SK-N-SH (cell line): ENCODE results near the gene TEK.

ENCODE experiments used
- EP300 ChIP-seq, 2 experiments: IDR thresholded peaks; 2 replicates each; pipeline versions ENCODE4 v1.4.0 to v1.6.1; 2012; ENCODE audit warnings: borderline replicate concordance in 1 of 2, low read depth in 1 of 2, low read length in 1 of 2
- EZH2phosphoT487 ChIP-seq: fragments of 200-600 bp; sonication (generic); IDR thresholded peaks from 2 replicates; pipeline ENCODE4 v1.6.1; 2017; ENCODE audit warnings: low read depth, mixed run types, mild to moderate bottlenecking, antibody characterized with exemption, moderate library complexity, borderline replicate concordance
- MEF2A ChIP-seq: IDR thresholded peaks from 2 replicates; pipeline ENCODE4 v1.4.0; 2012; ENCODE audit warnings: low read depth, borderline replicate concordance
- NRF1 ChIP-seq: IDR thresholded peaks from 2 replicates; pipeline ENCODE4 v1.6.1; 2012; ENCODE audit warnings: low read depth, mild to moderate bottlenecking, low read length
- PBX3 ChIP-seq: IDR thresholded peaks from 2 replicates; pipeline ENCODE4; 2012
- POLR2AphosphoS5 ChIP-seq: IDR thresholded peaks from 2 replicates; pipeline ENCODE4 v1.6.1; 2012; ENCODE audit warnings: low read depth, low read length
- RAD21 ChIP-seq: IDR thresholded peaks from 2 replicates; pipeline ENCODE4 v1.6.1; 2012; ENCODE audit warnings: mild to moderate bottlenecking, low read length
- RCOR1 ChIP-seq: fragments of 150-350 bp; IDR thresholded peaks from 2 replicates; pipeline ENCODE4 v1.6.1; 2017; ENCODE audit warnings: antibody characterized with exemption, low read length
- TAF1 ChIP-seq: IDR thresholded peaks from 2 replicates; pipeline ENCODE4 v1.6.1; 2012; ENCODE audit warnings: low read depth, mild to moderate bottlenecking, low read length, moderate library complexity, borderline replicate concordance
- TEAD4 ChIP-seq: IDR thresholded peaks from 2 replicates; pipeline ENCODE4 v1.4.0; 2012; ENCODE audit warnings: mild to moderate bottlenecking, borderline replicate concordance; ENCODE audit not compliant: insufficient read depth
- YY1 ChIP-seq: IDR thresholded peaks from 2 replicates; pipeline ENCODE4 v1.4.0; 2012; ENCODE audit warnings: low read depth, mild to moderate bottlenecking
- TF ChIP-seq, protein P1 (sequence below): fragments of 200-600 bp; sonication (generic); IDR thresholded peaks from 2 replicates; pipeline ENCODE4 v1.6.1; 2017; ENCODE audit warnings: antibody characterized with exemption, mild to moderate bottlenecking, moderate library complexity

- TF ChIP-seq, protein P1, sequence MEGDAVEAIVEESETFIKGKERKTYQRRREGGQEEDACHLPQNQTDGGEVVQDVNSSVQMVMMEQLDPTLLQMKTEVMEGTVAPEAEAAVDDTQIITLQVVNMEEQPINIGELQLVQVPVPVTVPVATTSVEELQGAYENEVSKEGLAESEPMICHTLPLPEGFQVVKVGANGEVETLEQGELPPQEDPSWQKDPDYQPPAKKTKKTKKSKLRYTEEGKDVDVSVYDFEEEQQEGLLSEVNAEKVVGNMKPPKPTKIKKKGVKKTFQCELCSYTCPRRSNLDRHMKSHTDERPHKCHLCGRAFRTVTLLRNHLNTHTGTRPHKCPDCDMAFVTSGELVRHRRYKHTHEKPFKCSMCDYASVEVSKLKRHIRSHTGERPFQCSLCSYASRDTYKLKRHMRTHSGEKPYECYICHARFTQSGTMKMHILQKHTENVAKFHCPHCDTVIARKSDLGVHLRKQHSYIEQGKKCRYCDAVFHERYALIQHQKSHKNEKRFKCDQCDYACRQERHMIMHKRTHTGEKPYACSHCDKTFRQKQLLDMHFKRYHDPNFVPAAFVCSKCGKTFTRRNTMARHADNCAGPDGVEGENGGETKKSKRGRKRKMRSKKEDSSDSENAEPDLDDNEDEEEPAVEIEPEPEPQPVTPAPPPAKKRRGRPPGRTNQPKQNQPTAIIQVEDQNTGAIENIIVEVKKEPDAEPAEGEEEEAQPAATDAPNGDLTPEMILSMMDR = no peak
- TF ChIP-seq MEF2A (no peak), POLR2AphosphoS5 (no peak), EP300 (IDR thresholded peaks at IDR 0.05; ENCODE audit: borderline replicate concordance in 1 of 2, low read depth in 1 of 2, low read length in 1 of 2) (no peak), PBX3 (no peak), RCOR1 (no peak), EZH2phosphoT487 (no peak), NRF1 (no peak), TEAD4 (no peak), TAF1 (no peak), RAD21 (no peak), YY1 (no peak)
Observed at GRCh38 chr9:27149651-27150050, 40.6 kb downstream of the TEK start.
